HepG2 (cell line): ENCODE results near the gene PKD1L1. TPM values are rescaled to one million over a fixed set of nuclear protein-coding genes. Genes with fewer than 3 reads are reported as not detected.

ENCODE experiments used
- ARID3A ChIP-seq: IDR thresholded peaks from 2 replicates; pipeline ENCODE4 v1.6.1; 2012; ENCODE audit warnings: low read depth, low read length, improper control_type of control experiment
- ATF7 ChIP-seq, 2 experiments: fragments of 450-650 bp in 1 of 2; sonication (generic) in 1 of 2; formaldehyde crosslinking in 1 of 2; IDR thresholded peaks; 2 replicates each; pipeline versions ENCODE4 v1.4.0 to v1.6.1; 2016 to 2020; ENCODE audit warnings: antibody characterized with exemption in 1 of 2, mild to moderate bottlenecking in 1 of 2, missing genetic modification reagents in 1 of 2
- CEBPZ ChIP-seq: IDR thresholded peaks from 2 replicates; pipeline ENCODE4 v1.6.1; 2012; ENCODE audit warnings: low read length, improper control_type of control experiment
- HNRNPK ChIP-seq: fragments of 200-400 bp; formaldehyde crosslinking; IDR thresholded peaks from 2 replicates; pipeline ENCODE4 v1.6.1; 2018; ENCODE audit warnings: low read length, low read depth, moderate library complexity, mild to moderate bottlenecking; ENCODE audit not compliant: poor library complexity, severe bottlenecking
- KLF13 ChIP-seq: sonication (generic); formaldehyde crosslinking; IDR thresholded peaks from 2 replicates; pipeline ENCODE4 v1.4.0; 2020; ENCODE audit warnings: mild to moderate bottlenecking, missing genetic modification reagents
- PHF8 ChIP-seq: sonication (generic); formaldehyde crosslinking; IDR thresholded peaks from 2 replicates; pipeline ENCODE4 v1.5.0; 2020; ENCODE audit warnings: missing genetic modification reagents
- SIX4 ChIP-seq: sonication (generic); formaldehyde crosslinking; IDR thresholded peaks from 2 replicates; pipeline ENCODE4 v1.4.0; 2020; ENCODE audit warnings: missing genetic modification reagents
- SUZ12 ChIP-seq: fragments of 150-350 bp; IDR thresholded peaks from 2 replicates; pipeline ENCODE4 v1.6.1; 2014; ENCODE audit warnings: low read depth, low read length
- ZBTB38 ChIP-seq: sonication (generic); formaldehyde crosslinking; IDR thresholded peaks from 2 replicates; pipeline ENCODE4 v1.5.1; 2020; ENCODE audit warnings: mild to moderate bottlenecking, missing genetic modification reagents
- ZBTB40 ChIP-seq, 2 experiments: fragments of 450-650 bp in 1 of 2; sonication (generic) in 1 of 2; formaldehyde crosslinking in 1 of 2; IDR thresholded peaks; 2 replicates each; pipeline versions ENCODE4 v1.6.1 to v1.8.0; 2016 to 2022; ENCODE audit warnings: antibody characterized with exemption in 1 of 2, mild to moderate bottlenecking in 1 of 2, missing genetic modification reagents in 1 of 2
- ZFX ChIP-seq: sonication (generic); formaldehyde crosslinking; IDR thresholded peaks from 2 replicates; pipeline ENCODE4 v1.4.0; 2020; ENCODE audit warnings: mild to moderate bottlenecking, low read depth, missing genetic modification reagents, moderate library complexity
- ZNF282 ChIP-seq: fragments of 450-650 bp; IDR thresholded peaks from 2 replicates; pipeline ENCODE4 v1.6.1; 2018; ENCODE audit not compliant: partially characterized antibody
- ZNF660 ChIP-seq: sonication (generic); formaldehyde crosslinking; IDR thresholded peaks from 2 replicates; pipeline ENCODE4 v1.5.1; 2020; ENCODE audit warnings: mild to moderate bottlenecking, low read depth, missing genetic modification reagents, borderline replicate concordance
- ZNF709 ChIP-seq: sonication (generic); formaldehyde crosslinking; IDR thresholded peaks from 2 replicates; pipeline ENCODE4 v1.5.0; 2020; ENCODE audit warnings: mild to moderate bottlenecking, missing genetic modification reagents
- polyA plus RNA-seq, 8 experiments: library from polyadenylated mRNA; depleted of rRNA in 3 of 8; stranded (reverse) in 7 of 8; unstranded in 1 of 8; fragments of >200 nt; fragmentation: Illumina TruSeq in 4 of 8; extraction: Trizol in 4 of 8; gene quantifications; 2 replicates each; pipeline versions ENCODE4 v1.2.1 to v1.2.3, GENCODE V29; 2011 to 2016; ENCODE audit warnings: low read depth in 4 of 8, missing spikeins in 1 of 8, mixed read lengths in 1 of 8; ENCODE audit not compliant: insufficient read depth in 1 of 8
- total RNA-seq, 5 experiments: library from RNA; depleted of rRNA; stranded (reverse); fragments of >200 nt; fragmentation: Illumina TruSeq; extraction: Trizol; gene quantifications; 2 replicates each; pipeline ENCODE4 v1.2.3, GENCODE V29; 2016; ENCODE audit warnings: low read depth in 1 of 5

The PKD1L1 gene
- total and polyA plus RNA-seq, 2 of the 13 experiments (the other 11 are each of a cell fraction or from before 2014, with no cell fraction given) = 0.01 TPM; not detected in 1

- peak; percentile 65 for TF ChIP-seq ZBTB40 (IDR thresholded peaks at IDR 0.05)
- peak; percentile 88 for TF ChIP-seq ZBTB40 (CRISPR knock-in tag; IDR thresholded peaks at IDR 0.05)
- 0 out of 2 replicates have a peak, but pooled peaks have one; percentile 46 for TF ChIP-seq ZNF709 (CRISPR knock-in tag)
- peak; percentile 99 for TF ChIP-seq PHF8 (CRISPR knock-in tag)
- peak; percentile 99 for TF ChIP-seq ZFX (CRISPR knock-in tag)
- peak; percentile 87 for TF ChIP-seq ZBTB38 (CRISPR knock-in tag)
- TF ChIP-seq SUZ12 = no peak
- no peak for TF ChIP-seq CEBPZ
- TF ChIP-seq ZNF282 = no peak
- TF ChIP-seq SIX4 (CRISPR knock-in tag) = peak; percentile 78
- TF ChIP-seq HNRNPK = peak; percentile 74
- no peak for TF ChIP-seq ZNF660 (CRISPR knock-in tag)
- 0 out of 2 replicates have a peak, but pooled peaks have one; percentile 29 for TF ChIP-seq ARID3A
- 0 out of 2 replicates have a peak, but pooled peaks have one; percentile 38 for TF ChIP-seq KLF13 (CRISPR knock-in tag)
- no peak for TF ChIP-seq ATF7 (IDR thresholded peaks at IDR 0.05)
- peak; percentile 82; the same call in 1 of the 2 replicates for TF ChIP-seq ATF7 (CRISPR knock-in tag; IDR thresholded peaks at IDR 0.05)
These were observed 31.0 kb upstream of the PKD1L1 start, which contains the start of gene HUS1 (continued) for GRCh38 chr7:47979145-47979831.
